Camera-type eye (tissue), 1 donor: ENCODE data around the gene CPNE2. TPM values are rescaled to one million over a fixed set of nuclear protein-coding genes. Genes with fewer than 3 reads are reported as not detected.

Experiments used
- total RNA-seq: library from RNA; depleted of rRNA; stranded (reverse); fragments of >200 nt; gene quantifications from one replicate; pipeline ENCODE4 v1.2.3, GENCODE V29; 2014

CPNE2 gene
- 21.4 TPM for total RNA-seq

DNA sequence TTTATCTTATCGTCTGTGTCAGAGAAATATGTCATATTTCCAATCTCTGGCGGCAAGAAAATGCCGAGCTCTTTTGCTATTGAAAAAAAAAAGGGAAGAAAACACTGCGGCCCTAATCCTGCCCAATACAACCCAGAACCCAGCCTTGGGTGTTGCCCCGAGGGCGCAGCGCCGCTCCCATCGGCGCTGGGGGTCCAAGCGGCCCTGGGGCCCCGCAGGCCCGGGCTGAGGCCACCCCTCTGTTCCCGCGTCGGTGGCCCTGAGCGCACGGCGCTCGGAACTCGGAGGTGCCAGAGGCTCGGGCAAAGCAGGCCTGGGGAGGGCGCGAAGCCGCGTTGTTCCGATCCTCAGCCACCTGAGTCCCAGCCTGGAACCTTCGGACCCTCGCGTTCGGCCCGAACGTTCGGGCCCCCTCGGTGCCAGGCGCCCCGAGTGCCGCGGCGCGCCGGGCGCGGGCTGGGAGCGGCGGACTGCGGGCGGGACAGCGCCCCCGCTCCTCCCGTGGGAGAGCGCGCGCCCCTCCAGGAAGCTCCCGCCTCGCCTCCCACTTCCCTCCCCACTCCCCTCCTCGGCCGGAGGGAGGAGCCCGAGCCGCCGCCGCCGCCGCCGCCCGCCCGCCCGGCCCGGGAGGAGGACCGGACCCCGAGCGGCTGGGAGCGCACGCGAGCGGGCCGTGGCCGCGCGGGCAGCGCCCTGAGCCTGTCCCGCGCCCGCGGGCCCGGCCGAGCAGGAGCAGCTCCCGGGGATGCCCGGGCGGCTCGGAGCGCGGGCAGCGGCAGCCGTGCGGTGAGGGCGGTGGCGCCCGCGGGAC, at the start of gene CPNE2:
Gene CPNE2, plus strand, starts transcription at position 609 of the 811 bp plus-strand sequence. CDS start 18,160 bp downstream, outside the sequence.

DNA sequence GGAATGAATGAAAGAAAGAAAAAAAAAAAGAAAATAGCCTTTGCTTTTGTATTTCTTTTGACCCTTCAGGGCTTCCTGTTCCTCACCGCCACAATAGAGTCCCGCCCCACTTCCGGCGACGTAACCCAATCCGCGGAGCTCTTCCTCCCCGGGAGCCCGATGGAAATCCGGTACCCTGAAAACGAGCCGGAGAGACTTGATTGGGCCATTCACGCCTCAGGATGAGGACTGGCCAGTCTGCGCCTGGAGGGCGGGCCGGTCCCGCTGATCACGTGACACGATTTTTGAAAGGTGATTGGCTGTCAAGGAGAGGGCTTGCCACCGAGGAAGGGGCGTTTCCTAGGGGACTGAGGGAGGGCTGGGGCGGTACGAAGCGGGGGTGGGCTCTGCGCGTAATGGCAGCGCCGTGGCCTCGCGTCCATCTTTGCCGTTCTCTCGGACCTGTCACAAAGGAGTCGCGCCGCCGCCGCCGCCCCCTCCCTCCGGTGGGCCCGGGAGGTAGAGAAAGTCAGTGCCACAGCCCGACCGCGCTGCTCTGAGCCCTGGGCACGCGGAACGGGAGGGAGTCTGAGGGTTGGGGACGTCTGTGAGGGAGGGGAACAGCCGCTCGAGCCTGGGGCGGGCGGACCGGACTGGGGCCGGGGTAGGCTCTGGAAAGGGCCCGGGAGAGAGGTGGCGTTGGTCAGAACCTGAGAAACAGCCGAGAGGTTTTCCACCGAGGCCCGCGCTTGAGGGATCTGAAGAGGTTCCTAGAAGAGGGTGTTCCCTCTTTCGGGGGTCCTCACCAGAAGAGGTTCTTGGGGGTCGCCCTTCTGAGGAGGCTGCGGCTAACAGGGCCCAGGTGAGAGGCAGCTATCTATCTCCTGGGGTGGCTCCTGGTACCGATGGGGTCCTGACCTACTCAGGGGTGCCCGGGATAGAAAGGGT, 93.8 kb downstream of the CPNE2 start, which contains the start of the genes PSME3IP1 and RSPRY1:
Gene PSME3IP1, minus strand, starts transcription at position 95 of the 927 bp plus-strand sequence. CDS start 12,185 bp downstream, outside the sequence.
Gene RSPRY1, plus strand, starts transcription at position 385 of the 927 bp plus-strand sequence. CDS start 18,330 bp downstream, outside the sequence.

Other genes with a start within 250 kb of the CPNE2 start
- gene SLC12A3, start 227.4 kb upstream of the CPNE2 start, total RNA-seq, result not detected
- 119 TPM for gene HERPUD1, start 160.4 kb upstream of the CPNE2 start, total RNA-seq
- gene CETP, start 130.6 kb upstream of the CPNE2 start, total RNA-seq, result 1.8 TPM
- 7.0 TPM for gene NLRC5, start 103.0 kb upstream of the CPNE2 start, total RNA-seq
- 94.4 TPM for gene PSME3IP1, start 93.5 kb downstream of the CPNE2 start, total RNA-seq
- gene RSPRY1, start 93.7 kb downstream of the CPNE2 start, total RNA-seq, result 94.4 TPM
- gene ARL2BP, start 152.7 kb downstream of the CPNE2 start, total RNA-seq, result 72.3 TPM
- gene PLLP, start 192.1 kb downstream of the CPNE2 start, total RNA-seq, result 2.7 TPM